OCI-LY1 (cell line): ENCODE results near the gene MPRIP.

ENCODE experiments used
- H2AFZ ChIP-seq: fragments of 200-600 bp; sonication (generic), shearing (Covaris generic); 2 replicates; pipeline ENCODE4 v1.6.0; 2014; ENCODE audit warnings: antibody characterized with exemption, mild to moderate bottlenecking, low read length
- H3F3A ChIP-seq: fragments of 200-600 bp; sonication (generic), shearing (Covaris generic); 2 replicates; pipeline ENCODE4 v1.6.0; 2014; ENCODE audit warnings: mild to moderate bottlenecking, antibody characterized with exemption, low read length, moderate library complexity; ENCODE audit not compliant: insufficient read depth
- H3K27ac ChIP-seq: fragments of 200-600 bp; sonication (generic); 2 replicates; pipeline ENCODE4 v1.5.1; 2014; ENCODE audit warnings: low read length, mixed run types, mild to moderate bottlenecking, low read depth; ENCODE audit not compliant: poor library complexity, severe bottlenecking
- H3K27me3 ChIP-seq: fragments of 200-600 bp; sonication (generic); 2 replicates; pipeline ENCODE4 v1.6.0; 2014; ENCODE audit warnings: antibody characterized with exemption, mild to moderate bottlenecking, low read length, moderate library complexity; ENCODE audit not compliant: insufficient read depth
- H3K36me3 ChIP-seq: fragments of 200-600 bp; sonication (generic); 2 replicates; pipeline ENCODE4 v1.6.1; 2014; ENCODE audit warnings: mild to moderate bottlenecking, antibody characterized with exemption, low read length, moderate library complexity, mixed read lengths; ENCODE audit not compliant: insufficient read depth
- H3K4me1 ChIP-seq: fragments of 200-600 bp; sonication (generic); 2 replicates; pipeline ENCODE4 v1.5.1; 2014; ENCODE audit warnings: mild to moderate bottlenecking, low read length, moderate library complexity; ENCODE audit not compliant: insufficient read depth, severe bottlenecking
- H3K4me2 ChIP-seq: fragments of 200-600 bp; sonication (generic), shearing (Covaris generic); 2 replicates; pipeline ENCODE4 v1.6.1; 2014; ENCODE audit warnings: low read length
- H3K4me3 ChIP-seq: fragments of 200-600 bp; sonication (generic); 2 replicates; pipeline ENCODE4 v1.5.1; 2014; ENCODE audit warnings: low read length, low read depth, mild to moderate bottlenecking, mixed read lengths; ENCODE audit not compliant: poor library complexity, severe bottlenecking
- H3K79me2 ChIP-seq: fragments of 200-600 bp; shearing (Covaris generic); 2 replicates; pipeline ENCODE4 v1.6.1; 2016; ENCODE audit warnings: mixed run types, low read length, mixed read lengths; ENCODE audit not compliant: insufficient read depth
- H3K9ac ChIP-seq: fragments of 200-600 bp; sonication (generic), shearing (Covaris generic); 2 replicates; pipeline ENCODE4 v1.6.1; 2014; ENCODE audit warnings: mild to moderate bottlenecking, low read length, mixed read lengths
- H3K9me2 ChIP-seq: fragments of 200-600 bp; sonication (generic), shearing (Covaris generic); 2 replicates; pipeline ENCODE4 v1.6.1; 2014; ENCODE audit warnings: low read depth, mild to moderate bottlenecking, low read length, mixed read lengths
- H3K9me3 ChIP-seq: fragments of 200-600 bp; shearing (Covaris generic); 2 replicates; pipeline ENCODE4 v1.6.1; 2014; ENCODE audit warnings: low read length, mixed read lengths
- H4K20me1 ChIP-seq: fragments of 200-600 bp; sonication (generic), shearing (Covaris generic); 2 replicates; pipeline ENCODE4 v1.6.0; 2016; ENCODE audit warnings: mild to moderate bottlenecking, low read length; ENCODE audit not compliant: insufficient read depth
- EZH2 ChIP-seq: fragments of 200-600 bp; sonication (generic), shearing (Covaris generic); IDR thresholded peaks from 2 replicates; pipeline ENCODE4 v1.8.0; 2017; ENCODE audit warnings: borderline replicate concordance, mixed run types, mild to moderate bottlenecking, antibody characterized with exemption, low read length, moderate library complexity, mixed read lengths
- TF ChIP-seq, protein P1 (sequence below): fragments of 200-600 bp; sonication (generic), shearing (Covaris generic); IDR thresholded peaks from 2 replicates; pipeline ENCODE4 v1.5.1; 2017; ENCODE audit warnings: mild to moderate bottlenecking, antibody characterized with exemption, low read length, moderate library complexity, mixed read lengths

MPRIP gene

DNA sequence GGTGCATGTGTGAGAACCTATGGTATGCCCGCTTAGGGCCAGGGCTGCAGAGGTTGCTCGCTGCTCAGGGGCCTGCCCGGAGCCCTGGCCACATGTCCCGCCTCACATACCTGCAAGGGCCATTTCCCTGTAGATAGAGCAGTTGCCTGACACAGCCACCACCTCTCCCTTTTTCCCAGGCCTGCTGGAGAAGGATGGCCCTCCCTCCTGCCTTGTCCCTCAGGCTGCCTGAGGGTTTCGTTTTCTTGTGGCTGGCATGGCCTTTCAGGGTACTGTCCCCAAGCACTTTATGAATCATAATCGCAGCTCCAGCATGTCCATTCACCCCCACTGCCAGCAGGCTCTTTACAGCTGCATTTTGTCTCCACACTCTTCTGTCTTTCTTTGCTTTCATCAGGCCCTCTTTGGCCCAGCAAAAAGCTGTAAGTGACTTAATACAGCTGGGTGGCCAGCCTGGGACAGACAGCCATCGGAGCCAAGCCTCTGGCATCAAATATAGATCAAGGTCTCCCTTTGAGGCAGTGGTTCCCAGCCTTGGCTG is 65.7 kb downstream of the MPRIP start:
- no peaks in the 10 kb centered on the region for H3K36me3 ChIP-seq
- TF ChIP-seq, protein P1, sequence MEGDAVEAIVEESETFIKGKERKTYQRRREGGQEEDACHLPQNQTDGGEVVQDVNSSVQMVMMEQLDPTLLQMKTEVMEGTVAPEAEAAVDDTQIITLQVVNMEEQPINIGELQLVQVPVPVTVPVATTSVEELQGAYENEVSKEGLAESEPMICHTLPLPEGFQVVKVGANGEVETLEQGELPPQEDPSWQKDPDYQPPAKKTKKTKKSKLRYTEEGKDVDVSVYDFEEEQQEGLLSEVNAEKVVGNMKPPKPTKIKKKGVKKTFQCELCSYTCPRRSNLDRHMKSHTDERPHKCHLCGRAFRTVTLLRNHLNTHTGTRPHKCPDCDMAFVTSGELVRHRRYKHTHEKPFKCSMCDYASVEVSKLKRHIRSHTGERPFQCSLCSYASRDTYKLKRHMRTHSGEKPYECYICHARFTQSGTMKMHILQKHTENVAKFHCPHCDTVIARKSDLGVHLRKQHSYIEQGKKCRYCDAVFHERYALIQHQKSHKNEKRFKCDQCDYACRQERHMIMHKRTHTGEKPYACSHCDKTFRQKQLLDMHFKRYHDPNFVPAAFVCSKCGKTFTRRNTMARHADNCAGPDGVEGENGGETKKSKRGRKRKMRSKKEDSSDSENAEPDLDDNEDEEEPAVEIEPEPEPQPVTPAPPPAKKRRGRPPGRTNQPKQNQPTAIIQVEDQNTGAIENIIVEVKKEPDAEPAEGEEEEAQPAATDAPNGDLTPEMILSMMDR: no peak
- no peak for TF ChIP-seq EZH2
- H3K4me2 ChIP-seq: no peak overlapping the region
- H3K27me3 ChIP-seq: no peaks in the 10 kb centered on the region
- H3K79me2 ChIP-seq: no peaks in the 10 kb centered on the region
- no peak overlapping the region for H3K4me3 ChIP-seq
- H2AFZ ChIP-seq: no peak overlapping the region
- no peaks in the 10 kb centered on the region for H3F3A ChIP-seq
- no peak overlapping the region for H3K9ac ChIP-seq
- no peak overlapping the region for H3K27ac ChIP-seq
- H4K20me1 ChIP-seq: no peaks in the 10 kb centered on the region
- no peaks in the 10 kb centered on the region for H3K9me2 ChIP-seq
- peaks cover 22% of the 10 kb centered on the region for H3K4me1 ChIP-seq
- H3K9me3 ChIP-seq: no peaks in the 10 kb centered on the region

DNA sequence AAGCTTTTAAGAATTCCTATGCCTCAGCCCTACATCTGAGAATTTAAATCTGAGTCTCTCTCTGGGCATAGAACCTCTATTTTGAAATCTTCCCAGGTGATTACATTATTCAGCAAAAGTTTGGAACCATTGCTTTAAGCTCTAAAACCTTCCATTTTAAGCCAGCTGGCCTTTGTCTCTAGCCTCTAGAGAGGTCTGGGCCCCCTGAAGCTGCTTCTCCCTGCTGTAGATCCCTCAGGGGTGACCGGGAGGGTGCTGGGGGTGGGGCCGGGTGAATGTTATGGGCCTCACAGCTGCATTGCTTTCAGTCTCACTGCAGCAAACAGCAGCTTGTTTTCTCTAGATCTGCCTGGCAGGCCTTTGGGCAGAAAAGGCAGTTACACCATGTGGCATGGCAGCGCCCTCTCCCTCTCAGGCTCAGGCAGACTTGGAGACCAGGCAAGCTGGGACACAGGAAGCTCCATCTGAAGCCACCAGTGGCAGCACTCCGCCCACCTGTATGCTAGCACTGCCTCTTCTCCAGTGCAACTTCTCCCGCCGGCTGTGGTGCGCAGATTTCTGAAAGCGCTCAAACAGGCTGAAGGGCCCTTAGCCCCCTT is 66.3 kb downstream of the MPRIP start:
- no peak overlapping the region for H2AFZ ChIP-seq
- TF ChIP-seq, protein P1: no peak
- TF ChIP-seq EZH2: no peak
- peak overlapping the region; percentile 19 for H3K27ac ChIP-seq
- H3K4me1 ChIP-seq: peaks cover 22% of the 10 kb centered on the region
- no peaks in the 10 kb centered on the region for H3K9me2 ChIP-seq
- no peak overlapping the region for H3K9ac ChIP-seq
- H3K79me2 ChIP-seq: no peaks in the 10 kb centered on the region
- H3K4me3 ChIP-seq: no peak overlapping the region
- no peaks in the 10 kb centered on the region for H3K27me3 ChIP-seq
- no peaks in the 10 kb centered on the region for H3K9me3 ChIP-seq
- H4K20me1 ChIP-seq: no peaks in the 10 kb centered on the region
- no peaks in the 10 kb centered on the region for H3F3A ChIP-seq
- no peaks in the 10 kb centered on the region for H3K36me3 ChIP-seq
- H3K4me2 ChIP-seq: no peak overlapping the region

DNA sequence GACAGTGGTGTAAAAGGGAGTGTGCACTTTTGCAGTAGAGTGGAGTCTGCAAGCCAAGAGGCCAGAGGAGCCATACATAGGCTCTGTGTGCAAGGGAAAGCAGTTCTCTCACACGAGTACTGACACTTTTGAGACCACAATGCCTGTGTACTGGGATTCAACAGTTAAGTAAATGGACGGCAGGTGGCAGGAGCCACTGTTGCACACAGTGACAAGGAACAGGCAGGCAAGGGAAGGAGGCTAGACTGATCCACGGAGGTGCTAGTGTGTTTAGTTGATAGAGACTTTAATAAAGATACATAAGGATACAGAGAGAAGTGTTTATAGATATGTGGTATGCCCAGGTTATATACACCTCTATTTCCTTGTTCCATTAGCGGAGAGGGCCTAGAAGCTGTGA is 67.0 kb downstream of the MPRIP start:
- no peak overlapping the region for H2AFZ ChIP-seq
- H3K4me2 ChIP-seq: no peak overlapping the region
- no peaks in the 10 kb centered on the region for H3K79me2 ChIP-seq
- no peak overlapping the region for H3K4me3 ChIP-seq
- TF ChIP-seq, protein P1: peak; percentile 32; the same call in 1 of the 2 replicates
- no peak for TF ChIP-seq EZH2
- no peaks in the 10 kb centered on the region for H3K9me3 ChIP-seq
- no peaks in the 10 kb centered on the region for H3K36me3 ChIP-seq
- H3K4me1 ChIP-seq: peaks cover 24% of the 10 kb centered on the region
- H3K9ac ChIP-seq: no peak overlapping the region
- no peaks in the 10 kb centered on the region for H3F3A ChIP-seq
- H3K27ac ChIP-seq: peak overlapping the region; percentile 19
- no peaks in the 10 kb centered on the region for H4K20me1 ChIP-seq
- no peaks in the 10 kb centered on the region for H3K9me2 ChIP-seq
- no peaks in the 10 kb centered on the region for H3K27me3 ChIP-seq
